Calu3 (cell line): Measurements from ENCODE around the gene NCOA6. TPM values are rescaled to one million over a fixed set of nuclear protein-coding genes. Genes with fewer than 3 reads are reported as not detected.
A peak's percentile ranks its signal among the peaks of the same experiment; 100 is the strongest.

Experiments
- BruUV-seq: library from RNA; stranded (reverse); fragments of 400-500 nt; replicated peaks from 2 replicates; lab custom pipeline; 2021; lab: Mats Ljungman, UMichigan
- CTCF ChIA-PET: fragments of 300-600 bp; sonication (Branson Sonifier 250); formaldehyde crosslinking; loops from one replicate; lab custom pipeline; 2022; ENCODE audit warnings: antibody characterized with exemption; lab: Charles Lee
- DNase-seq: peaks from one replicate; pipeline ENCODE4 v3.0.0; 2022
- H3K27ac Mint-ChIP-seq: one replicate; pipeline ENCODE4 v1.8.0; 2022; ENCODE audit warnings: mixed read lengths; ENCODE audit not compliant: unreplicated experiment
- H3K27me3 Mint-ChIP-seq: one replicate; pipeline ENCODE4 v1.8.0; 2022; ENCODE audit warnings: mixed read lengths; ENCODE audit not compliant: unreplicated experiment
- H3K36me3 Mint-ChIP-seq: one replicate; pipeline ENCODE4 v1.8.0; 2022; ENCODE audit warnings: mild to moderate bottlenecking, moderate library complexity, mixed read lengths; ENCODE audit not compliant: insufficient read depth, unreplicated experiment
- H3K4me1 Mint-ChIP-seq: one replicate; pipeline ENCODE4 v1.8.0; 2022; ENCODE audit warnings: mild to moderate bottlenecking, low read depth, mixed read lengths; ENCODE audit not compliant: unreplicated experiment
- H3K4me3 Mint-ChIP-seq: one replicate; pipeline ENCODE4 v1.8.0; 2022; ENCODE audit warnings: mild to moderate bottlenecking, low read depth, moderate library complexity, mixed read lengths; ENCODE audit not compliant: unreplicated experiment
- H3K9me3 Mint-ChIP-seq: one replicate; pipeline ENCODE4 v1.8.0; 2022; ENCODE audit warnings: low read depth, mixed read lengths; ENCODE audit not compliant: unreplicated experiment
- CTCF ChIP-seq: fragments of 200-600 bp; IDR thresholded peaks from one replicate; pipeline ENCODE4 v1.8.0; 2022; ENCODE audit warnings: antibody characterized with exemption; ENCODE audit not compliant: unreplicated experiment
- intact Hi-C: fragments of 100-400 bp; cut with micrococcal nuclease; formaldehyde crosslinking; loops from one replicate; pipeline ENCODE4 v1.10.0; 2022; ENCODE audit not compliant: unreplicated experiment
- total RNA-seq: library from RNA; stranded (reverse); gene quantifications from 2 replicates; pipeline ENCODE4 v1.2.3, GENCODE V29; 2022

NCOA6 gene
- total RNA-seq, 1 experiment from 2014 or later, result 42.8 TPM

GRCh38 chr20:34704177-34705007 is 121.1 kb downstream of the NCOA6 start, which contains the start of gene TP53INP2:
Gene TP53INP2 (plus strand): TSS chr20:34704344. CDS start chr20:34708740, 4,396 bp downstream.
- BruUV-seq, result no TSS peak
- Mint-ChIP-seq H3K9me3 (no peaks in the 10 kb centered on the region), H3K4me3 (peak within 1 kb of the TSS; percentile 90), H3K4me1 (peaks cover 26% of the 10 kb centered on the region), H3K36me3 (peaks cover 41% of the 10 kb centered on the region), H3K27ac (peak within 1 kb of the TSS; percentile 97), H3K27me3 (peaks cover 30% of the 10 kb centered on the region)
- peak; percentile 91 for DNase-seq
- no peak for TF ChIP-seq CTCF
- CTCF ChIA-PET, result interaction anchor here (0.6 to 2.7 kb wide), 10 partner anchors 9 to 1109 kb away, joined by 3 to 17 read pairs (median 4); no protein-coding TSS in a partner anchor
- intact Hi-C loops, result loop anchor here (2.0 kb wide), 1 partner anchor 28 kb away; the partner anchor contains the start of gene PIGU

GRCh38 chr20:34703424-34704176 is 121.9 kb downstream of the NCOA6 start:
- H3K9me3 Mint-ChIP-seq, result no peaks in the 10 kb centered on the region
- peaks cover 33% of the 10 kb centered on the region for H3K36me3 Mint-ChIP-seq
- TSS peak; percentile 93 for BruUV-seq
- peak overlapping the region; percentile 90 for H3K4me3 Mint-ChIP-seq
- peak overlapping the region; percentile 97 for H3K27ac Mint-ChIP-seq
- H3K4me1 Mint-ChIP-seq, result peaks cover 26% of the 10 kb centered on the region
- H3K27me3 Mint-ChIP-seq, result peaks cover 30% of the 10 kb centered on the region
- TF ChIP-seq CTCF, result no peak
- intact Hi-C loops, result loop anchor here (2.0 kb wide), 1 partner anchor 27 kb away; the partner anchor contains the start of gene PIGU
- peak; percentile 44 for DNase-seq
- CTCF ChIA-PET, result interaction anchor here (0.9 to 2.7 kb wide), 7 partner anchors 10 to 591 kb away, joined by 3 to 17 read pairs (median 4); no protein-coding TSS in a partner anchor

- no TSS peak for BruUV-seq
- DNase-seq, result no peak
- Mint-ChIP-seq H3K36me3 (peaks cover 31% of the 10 kb centered on the region), H3K4me3 (peak overlapping the region; percentile 90), H3K4me1 (peaks cover 26% of the 10 kb centered on the region), H3K9me3 (no peaks in the 10 kb centered on the region), H3K27me3 (peaks cover 34% of the 10 kb centered on the region), H3K27ac (no peak overlapping the region)
- intact Hi-C loops, result no loop called here
- no peak for TF ChIP-seq CTCF
- CTCF ChIA-PET, result interaction anchor here (0.9 to 2.7 kb wide), 5 partner anchors 10 to 124 kb away, joined by 3 to 17 read pairs (median 4); no protein-coding TSS in a partner anchor
These were observed 122.4 kb downstream of the NCOA6 start for GRCh38 chr20:34703061-34703423.

GRCh38 chr20:34701405-34702085 is 123.9 kb downstream of the NCOA6 start:
- Mint-ChIP-seq H3K36me3 (peaks cover 31% of the 10 kb centered on the region), H3K4me3 (no peak overlapping the region), H3K27me3 (peaks cover 49% of the 10 kb centered on the region), H3K4me1 (peaks cover 26% of the 10 kb centered on the region), H3K9me3 (no peaks in the 10 kb centered on the region), H3K27ac (no peak overlapping the region)
- BruUV-seq, result no TSS peak
- no peak for TF ChIP-seq CTCF
- DNase-seq, result no peak
- CTCF ChIA-PET, result interaction anchor here (0.6 to 0.7 kb wide), 2 partner anchors 174 to 654 kb away, joined by 3 to 5 read pairs; no protein-coding TSS in a partner anchor
- intact Hi-C loops, result no loop called here
